Thyroid gland (tissue), 4 donors: Measurements from ENCODE around the gene FAM47E. TPM values are rescaled to one million over a fixed set of nuclear protein-coding genes. Genes with fewer than 3 reads are reported as not detected.
"Not testable (repeated sequence)": the region's sequence is repeated elsewhere in the genome, so short reads cannot be mapped to it uniquely, and the experiment has no call there.

ENCODE experiments used
- DNase-seq, 2 donors: peaks; one replicate each; pipeline ENCODE4 v3.0.0-alpha.2; 2019
- H3K27ac ChIP-seq, 3 donors: fragments of 200-600 bp; sonication (generic); 1 replicate in 2 of 3; 2 replicates in 1 of 3; pipeline ENCODE4 v1.5.1; 2016 to 2019; ENCODE audit warnings: mild to moderate bottlenecking in 1 of 3, moderate library complexity in 1 of 3
- H3K27me3 ChIP-seq: fragments of 200-600 bp; sonication (generic); one replicate; pipeline ENCODE4 v1.5.1; 2019
- H3K36me3 ChIP-seq, 2 donors: fragments of 200-600 bp; sonication (generic); one replicate each; pipeline ENCODE4 v1.5.1; 2016 to 2019
- H3K4me1 ChIP-seq, 2 donors: fragments of 200-600 bp; sonication (generic); one replicate each; pipeline ENCODE4 v1.5.1; 2017 to 2019
- H3K4me3 ChIP-seq, 3 donors: fragments of 200-600 bp; sonication (generic); replicated peaks in 1 of 3; 1 replicate in 2 of 3; 2 replicates in 1 of 3; pipeline ENCODE4 v1.5.1; 2016; ENCODE audit warnings: mild to moderate bottlenecking in 1 of 3
- H3K9me3 ChIP-seq: fragments of 200-600 bp; sonication (generic); one replicate; pipeline ENCODE4 v1.5.1; 2017
- POLR2A ChIP-seq, 2 donors: fragments of 450-650 bp; IDR thresholded peaks; one replicate each; pipeline ENCODE4 v1.6.1; 2017; ENCODE audit warnings: antibody characterized with exemption in 2 of 2, mild to moderate bottlenecking in 2 of 2, moderate library complexity in 1 of 2
- WGBS, 2 donors: methylation state at CpG; one replicate each; pipeline ENCODE4 v1.1.5; 2017; 5-methylcytosine and 5-hydroxymethylcytosine counted together
- intact Hi-C: fragments of 100-400 bp; cut with DNase I; formaldehyde crosslinking; loops from one replicate; pipeline ENCODE4 v1.15.1; 2023
- total RNA-seq, 4 donors: library from RNA; depleted of rRNA; stranded (reverse); fragments of >200 nt; gene quantifications; one replicate each; pipeline ENCODE4 v1.2.3, GENCODE V29; 2016
- TF ChIP-seq, protein P1 (sequence below), 6 experiments: fragments of 200-600 bp in 3 of 6; fragments of 450-650 bp in 3 of 6; sonication (generic) in 3 of 6; IDR thresholded peaks; one replicate each; pipeline ENCODE4 v1.5.1; 2016 to 2019; ENCODE audit warnings: antibody characterized with exemption in 6 of 6, mild to moderate bottlenecking in 2 of 6, inconsistent platforms in 1 of 6, moderate library complexity in 1 of 6

FAM47E gene
- total RNA-seq, 4 donors from 2014 or later, result 9.7 to 16.9 (median 13.7) TPM

DNA sequence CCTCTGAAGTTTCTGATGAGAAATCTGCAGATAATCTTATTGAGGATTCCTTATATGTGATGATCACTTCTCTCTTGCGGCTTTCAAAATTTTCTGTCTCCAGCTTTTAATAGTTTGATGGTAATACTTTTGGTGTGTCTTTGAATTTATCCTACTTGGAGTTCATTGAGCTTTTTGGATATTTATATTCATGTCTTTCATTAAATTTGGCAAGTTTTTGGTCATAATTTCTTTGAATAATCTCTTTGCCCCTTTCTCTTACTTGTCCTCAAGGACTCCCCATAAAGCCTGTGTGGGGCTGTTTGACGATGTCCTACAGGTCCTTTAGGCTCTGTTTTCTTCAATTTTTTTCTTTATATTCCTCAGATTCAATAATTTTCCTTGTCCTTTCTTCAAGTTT is 11.3 kb upstream of the FAM47E start:
- no peaks in the 10 kb centered on the region for H3K36me3 ChIP-seq
- H3K27me3 ChIP-seq, result no peaks in the 10 kb centered on the region
- H3K9me3 ChIP-seq, result no peaks in the 10 kb centered on the region
- whole genome bisulfite sequencing, 2 donors, result 94 to 98% methylated on average over 2 of the region's 2 CpGs
- H3K27ac ChIP-seq, result no peak overlapping the region
- intact Hi-C loops, result no loop called here
- no peak for DNase-seq
- TF ChIP-seq POLR2A (IDR thresholded peaks at IDR 0.05), result no peak
- TF ChIP-seq, protein P1, sequence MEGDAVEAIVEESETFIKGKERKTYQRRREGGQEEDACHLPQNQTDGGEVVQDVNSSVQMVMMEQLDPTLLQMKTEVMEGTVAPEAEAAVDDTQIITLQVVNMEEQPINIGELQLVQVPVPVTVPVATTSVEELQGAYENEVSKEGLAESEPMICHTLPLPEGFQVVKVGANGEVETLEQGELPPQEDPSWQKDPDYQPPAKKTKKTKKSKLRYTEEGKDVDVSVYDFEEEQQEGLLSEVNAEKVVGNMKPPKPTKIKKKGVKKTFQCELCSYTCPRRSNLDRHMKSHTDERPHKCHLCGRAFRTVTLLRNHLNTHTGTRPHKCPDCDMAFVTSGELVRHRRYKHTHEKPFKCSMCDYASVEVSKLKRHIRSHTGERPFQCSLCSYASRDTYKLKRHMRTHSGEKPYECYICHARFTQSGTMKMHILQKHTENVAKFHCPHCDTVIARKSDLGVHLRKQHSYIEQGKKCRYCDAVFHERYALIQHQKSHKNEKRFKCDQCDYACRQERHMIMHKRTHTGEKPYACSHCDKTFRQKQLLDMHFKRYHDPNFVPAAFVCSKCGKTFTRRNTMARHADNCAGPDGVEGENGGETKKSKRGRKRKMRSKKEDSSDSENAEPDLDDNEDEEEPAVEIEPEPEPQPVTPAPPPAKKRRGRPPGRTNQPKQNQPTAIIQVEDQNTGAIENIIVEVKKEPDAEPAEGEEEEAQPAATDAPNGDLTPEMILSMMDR (IDR thresholded peaks at IDR 0.05), result no peak
- no peak overlapping the region for H3K4me3 ChIP-seq
- peaks cover 6 to 9% of the 10 kb centered on the region in 2 donors for H3K4me1 ChIP-seq

DNA sequence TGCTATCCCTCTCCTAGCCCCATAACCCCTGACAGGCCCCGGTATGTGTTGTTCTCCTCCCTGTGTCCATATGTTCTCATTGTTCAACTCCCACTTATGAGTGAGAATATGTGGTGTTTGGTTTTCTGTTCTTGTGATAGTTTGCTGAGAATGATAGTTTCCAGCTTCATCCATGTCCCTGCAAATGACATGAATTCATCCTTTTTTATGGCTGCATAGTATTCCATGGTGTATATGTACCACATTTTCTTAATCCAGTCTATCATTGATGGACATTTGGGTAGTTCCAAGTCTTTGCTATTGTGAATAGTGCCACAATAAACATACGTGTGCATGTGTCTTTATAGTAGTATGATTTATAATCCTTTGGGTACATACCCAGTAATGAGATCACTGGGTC is 7.6 kb upstream of the FAM47E start:
- DNase-seq, H3K27me3 ChIP-seq, H3K27ac ChIP-seq, H3K9me3 ChIP-seq, intact Hi-C loops, H3K36me3 ChIP-seq, H3K4me1 ChIP-seq, H3K4me3 ChIP-seq: not testable (repeated sequence)
- WGBS, 2 donors, result 96% methylated on average over 2 of the region's 2 CpGs

DNA sequence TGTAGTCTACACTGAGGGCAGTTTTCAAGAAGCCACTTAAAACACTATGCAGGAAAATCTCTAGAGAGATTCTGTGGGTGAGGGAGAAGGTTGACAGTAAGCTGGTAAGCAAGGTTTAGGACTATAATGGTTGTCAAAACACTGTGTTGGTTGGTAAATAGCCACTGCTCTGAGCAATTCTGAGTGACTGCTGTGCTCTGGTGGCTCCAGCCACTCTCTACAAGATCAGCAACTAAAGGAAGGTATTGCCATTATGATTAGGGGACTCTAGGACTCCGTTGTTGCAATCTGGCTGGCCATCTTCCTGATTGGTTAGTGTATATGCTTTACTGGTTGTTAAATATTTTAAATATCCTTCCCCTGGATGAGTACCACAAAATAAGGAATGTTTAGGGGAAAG is 5.5 kb upstream of the FAM47E start:
- Histone ChIP-seq H3K4me1 (peaks cover 4 to 6% of the 10 kb centered on the region in 2 donors), H3K4me3 (no peak overlapping the region), H3K27me3 (no peaks in the 10 kb centered on the region), H3K27ac (no peak overlapping the region), H3K36me3 (no peaks in the 10 kb centered on the region), H3K9me3 (no peaks in the 10 kb centered on the region)
- DNase-seq, result no peak
- intact Hi-C loops, result no loop called here
- WGBS, 2 donors, result 52 to 74% methylated on average over 1 of the region's 1 CpG
- TF ChIP-seq, protein P1 (IDR thresholded peaks at IDR 0.05), result no peak
- TF ChIP-seq POLR2A (IDR thresholded peaks at IDR 0.05), result no peak

DNA sequence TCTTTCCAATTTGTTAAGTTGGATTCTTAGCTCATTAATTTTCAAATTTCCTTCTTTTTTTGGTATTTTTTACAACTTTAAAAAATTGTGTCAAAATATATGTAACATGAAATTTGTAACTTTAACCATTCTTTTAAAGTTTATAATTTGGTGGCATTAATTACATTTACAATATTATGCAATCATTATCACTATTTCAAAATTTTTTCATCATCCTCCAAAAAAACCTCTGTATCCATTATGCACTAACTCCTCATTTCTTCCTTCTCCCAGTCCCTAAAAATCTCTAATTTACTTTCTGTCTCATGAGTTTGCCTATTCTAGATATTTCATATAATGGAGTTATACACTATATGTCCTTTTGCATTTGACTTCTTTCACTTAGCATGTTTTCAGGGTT is 4.7 kb upstream of the FAM47E start:
- TF ChIP-seq, protein P1 (IDR thresholded peaks at IDR 0.05), result no peak
- TF ChIP-seq POLR2A (IDR thresholded peaks at IDR 0.05), result no peak
- Histone ChIP-seq H3K4me1 (peaks cover 7 to 8% of the 10 kb centered on the region in 2 donors), H3K4me3 (no peak overlapping the region), H3K9me3 (no peaks in the 10 kb centered on the region), H3K36me3 (no peaks in the 10 kb centered on the region), H3K27me3 (no peaks in the 10 kb centered on the region), H3K27ac (no peak overlapping the region)
- intact Hi-C loops, result no loop called here
- no peak for DNase-seq

DNA sequence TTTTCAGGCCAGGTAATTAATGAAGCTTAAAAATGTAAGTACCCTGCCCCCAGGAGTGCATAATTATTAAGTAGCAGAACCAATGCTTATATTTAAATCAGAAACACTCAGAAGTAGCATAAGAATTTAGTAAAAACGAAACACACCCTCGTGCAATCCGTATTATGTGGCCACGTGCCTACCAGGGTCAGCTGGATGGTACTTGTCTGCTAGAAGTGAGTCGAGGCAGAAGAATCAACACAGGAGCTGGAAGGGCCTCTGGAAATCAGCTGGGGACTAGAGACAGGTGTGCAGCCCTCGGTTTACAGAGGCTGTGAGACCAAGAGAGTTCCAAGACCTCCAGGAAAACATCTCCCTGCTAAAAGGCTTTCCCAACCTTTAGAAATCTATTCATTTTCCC is 559 bp upstream of the FAM47E start:
- intact Hi-C loops, result loop anchor here (10.0 kb wide), 1 partner anchor 56 kb away; no protein-coding TSS in a partner anchor
- peaks cover 7 to 8% of the 10 kb centered on the region in 2 donors for H3K4me1 ChIP-seq
- 4 to 9% methylated on average over 6 of the region's 6 CpGs for WGBS, 2 donors
- peak overlapping the region; percentile 44 to 81 (median 61) for H3K27ac ChIP-seq
- DNase-seq, result peak; percentile 57 to 58
- no peaks in the 10 kb centered on the region for H3K27me3 ChIP-seq
- peak overlapping the region; percentile 27 to 50 (median 40) for H3K4me3 ChIP-seq
- H3K9me3 ChIP-seq, result no peaks in the 10 kb centered on the region
- TF ChIP-seq, protein P1 (IDR thresholded peaks at IDR 0.05), result no peak
- no peak for TF ChIP-seq POLR2A (IDR thresholded peaks at IDR 0.05)
- no peaks in the 10 kb centered on the region for H3K36me3 ChIP-seq

DNA sequence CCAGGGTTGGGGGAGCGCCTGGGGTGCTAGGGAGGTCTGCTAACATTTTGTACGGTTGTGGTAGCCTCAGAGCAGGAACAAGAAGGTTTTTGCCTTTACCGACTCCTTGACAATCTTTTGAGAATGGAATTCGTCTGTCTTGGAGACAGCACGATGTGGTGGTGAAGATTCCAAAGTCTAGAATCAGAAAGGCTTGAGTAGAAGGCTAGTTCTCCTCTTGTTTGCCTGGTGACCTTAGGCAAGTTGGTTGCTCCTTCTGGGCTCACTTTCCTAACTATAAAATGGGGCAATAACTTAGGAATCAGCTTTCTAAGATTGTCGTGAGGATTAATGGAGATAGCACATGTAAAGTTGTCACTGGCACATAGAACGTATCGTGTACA is 741 bp downstream of the FAM47E start:
- Histone ChIP-seq H3K9me3 (no peaks in the 10 kb centered on the region), H3K27me3 (no peaks in the 10 kb centered on the region), H3K36me3 (no peaks in the 10 kb centered on the region), H3K4me3 (peak overlapping the region in 1 of 3 donors; percentile 50), H3K27ac (peak overlapping the region in 2 of 3 donors; percentile 44 to 81), H3K4me1 (peaks cover 7 to 8% of the 10 kb centered on the region in 2 donors)
- no peak for TF ChIP-seq POLR2A (IDR thresholded peaks at IDR 0.05)
- TF ChIP-seq, protein P1 (IDR thresholded peaks at IDR 0.05), result no peak
- DNase-seq, result no peak
- intact Hi-C loops, result loop anchor here (10.0 kb wide), 1 partner anchor 57 kb away; no protein-coding TSS in a partner anchor
- WGBS, 2 donors, result 87 to 95% methylated on average over 8 of the region's 8 CpGs
